ENCODE data around the gene DCXR.

DCXR gene

GRCh38 chr17:82021107-82021899 lies 16.2 kb downstream of the DCXR start:
- DNase-seq, result peak; percentile 57

- DNase-seq, result no peak
These were observed 16.9 kb downstream of the DCXR start for GRCh38 chr17:82020572-82021106.

GRCh38 chr17:82019690-82020571 lies 17.6 kb downstream of the DCXR start:
- DNase-seq, result peak; percentile 64

- DNase-seq, result no peak
These were observed 18.4 kb downstream of the DCXR start for GRCh38 chr17:82018989-82019689.

- DNase-seq, result no peak
These were observed 19.1 kb downstream of the DCXR start for GRCh38 chr17:82018152-82018988.

- no peak for DNase-seq
These were observed 19.8 kb downstream of the DCXR start for GRCh38 chr17:82017612-82018151.

- no peak for DNase-seq
These were observed 20.5 kb downstream of the DCXR start for GRCh38 chr17:82016875-82017459.

GRCh38 chr17:82016061-82016874 lies 21.2 kb downstream of the DCXR start:
- no peak for DNase-seq

- DNase-seq, result no peak
These were observed 22.1 kb downstream of the DCXR start for GRCh38 chr17:82015311-82015971.

GRCh38 chr17:82014971-82015310 lies 22.6 kb downstream of the DCXR start:
- DNase-seq, result no peak

- DNase-seq, result no peak
These were observed 23.1 kb downstream of the DCXR start for GRCh38 chr17:82014432-82014831.

- no peak for DNase-seq
These were observed 23.6 kb downstream of the DCXR start for GRCh38 chr17:82013772-82014321.

- DNase-seq, result no peak
These were observed 24.2 kb downstream of the DCXR start for GRCh38 chr17:82013341-82013740.

- no peak for DNase-seq
These were observed 24.7 kb downstream of the DCXR start for GRCh38 chr17:82012640-82013295.

- DNase-seq, result no peak
These were observed 25.2 kb downstream of the DCXR start for GRCh38 chr17:82012261-82012639.

GRCh38 chr17:82011617-82012187 lies 25.8 kb downstream of the DCXR start:
- DNase-seq, result no peak

GRCh38 chr17:82010575-82011525 lies 26.6 kb downstream of the DCXR start:
- DNase-seq, result no peak

GRCh38 chr17:82009413-82009812 lies 28.1 kb downstream of the DCXR start:
- DNase-seq, result no peak

Data from stimulated activated CD4-positive, alpha-beta T cell treated with anti-CD3 and anti-CD28 coated beads, Interleukin-4, amount 100 ng/mL, for 24 hours (primary cell).